Osteocyte (in vitro differentiated cells): Measurements from ENCODE around the gene SLC5A1. TPM values are rescaled to one million over a fixed set of nuclear protein-coding genes. Genes with fewer than 3 reads are reported as not detected.

Source experiments
- DNase-seq: peaks from one replicate; pipeline ENCODE4 v3.0.0; 2021; ENCODE audit warnings: mixed read lengths; ENCODE audit not compliant: unreplicated experiment; ENCODE audit errors: extremely low spot score
- H3K27ac Mint-ChIP-seq: one replicate; pipeline ENCODE4 v1.8.0; 2021; ENCODE audit warnings: mild to moderate bottlenecking, mixed read lengths; ENCODE audit not compliant: unreplicated experiment
- H3K27me3 Mint-ChIP-seq: one replicate; pipeline ENCODE4 v1.8.0; 2021; ENCODE audit warnings: mixed read lengths; ENCODE audit not compliant: unreplicated experiment
- H3K36me3 Mint-ChIP-seq: one replicate; pipeline ENCODE4 v1.8.0; 2021; ENCODE audit warnings: mixed read lengths; ENCODE audit not compliant: unreplicated experiment
- H3K4me1 Mint-ChIP-seq: one replicate; pipeline ENCODE4 v1.8.0; 2021; ENCODE audit warnings: mixed read lengths; ENCODE audit not compliant: unreplicated experiment
- H3K4me3 Mint-ChIP-seq: one replicate; pipeline ENCODE4 v1.8.0; 2021; ENCODE audit warnings: mild to moderate bottlenecking, moderate library complexity, mixed read lengths; ENCODE audit not compliant: unreplicated experiment
- H3K9me3 Mint-ChIP-seq: one replicate; pipeline ENCODE4 v1.8.0; 2021; ENCODE audit warnings: mixed read lengths; ENCODE audit not compliant: unreplicated experiment
- total RNA-seq: library from RNA; stranded (reverse); gene quantifications from 2 replicates; pipeline ENCODE4 v1.2.1, GENCODE V29; 2021
- TF ChIP-seq, protein P1 (sequence below): fragments of 200-600 bp; sonication (generic); IDR thresholded peaks from 2 replicates; pipeline ENCODE4 v1.5.0; 2021; ENCODE audit warnings: antibody characterized with exemption, mild to moderate bottlenecking, moderate library complexity

SLC5A1 gene
- total RNA-seq, 1 donor from 2014 or later = not detected

- TF ChIP-seq, protein P1, sequence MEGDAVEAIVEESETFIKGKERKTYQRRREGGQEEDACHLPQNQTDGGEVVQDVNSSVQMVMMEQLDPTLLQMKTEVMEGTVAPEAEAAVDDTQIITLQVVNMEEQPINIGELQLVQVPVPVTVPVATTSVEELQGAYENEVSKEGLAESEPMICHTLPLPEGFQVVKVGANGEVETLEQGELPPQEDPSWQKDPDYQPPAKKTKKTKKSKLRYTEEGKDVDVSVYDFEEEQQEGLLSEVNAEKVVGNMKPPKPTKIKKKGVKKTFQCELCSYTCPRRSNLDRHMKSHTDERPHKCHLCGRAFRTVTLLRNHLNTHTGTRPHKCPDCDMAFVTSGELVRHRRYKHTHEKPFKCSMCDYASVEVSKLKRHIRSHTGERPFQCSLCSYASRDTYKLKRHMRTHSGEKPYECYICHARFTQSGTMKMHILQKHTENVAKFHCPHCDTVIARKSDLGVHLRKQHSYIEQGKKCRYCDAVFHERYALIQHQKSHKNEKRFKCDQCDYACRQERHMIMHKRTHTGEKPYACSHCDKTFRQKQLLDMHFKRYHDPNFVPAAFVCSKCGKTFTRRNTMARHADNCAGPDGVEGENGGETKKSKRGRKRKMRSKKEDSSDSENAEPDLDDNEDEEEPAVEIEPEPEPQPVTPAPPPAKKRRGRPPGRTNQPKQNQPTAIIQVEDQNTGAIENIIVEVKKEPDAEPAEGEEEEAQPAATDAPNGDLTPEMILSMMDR = no peak
- H3K4me1 Mint-ChIP-seq = no peaks in the 10 kb centered on the region
- no peaks in the 10 kb centered on the region for H3K9me3 Mint-ChIP-seq
- H3K36me3 Mint-ChIP-seq = no peaks in the 10 kb centered on the region
- H3K4me3 Mint-ChIP-seq = no peak overlapping the region
- no peak for DNase-seq
- no peak overlapping the region for H3K27ac Mint-ChIP-seq
- peaks cover 30% of the 10 kb centered on the region for H3K27me3 Mint-ChIP-seq
These were observed 24.6 kb downstream of the SLC5A1 start for GRCh38 chr22:32067613-32068012.

DNA sequence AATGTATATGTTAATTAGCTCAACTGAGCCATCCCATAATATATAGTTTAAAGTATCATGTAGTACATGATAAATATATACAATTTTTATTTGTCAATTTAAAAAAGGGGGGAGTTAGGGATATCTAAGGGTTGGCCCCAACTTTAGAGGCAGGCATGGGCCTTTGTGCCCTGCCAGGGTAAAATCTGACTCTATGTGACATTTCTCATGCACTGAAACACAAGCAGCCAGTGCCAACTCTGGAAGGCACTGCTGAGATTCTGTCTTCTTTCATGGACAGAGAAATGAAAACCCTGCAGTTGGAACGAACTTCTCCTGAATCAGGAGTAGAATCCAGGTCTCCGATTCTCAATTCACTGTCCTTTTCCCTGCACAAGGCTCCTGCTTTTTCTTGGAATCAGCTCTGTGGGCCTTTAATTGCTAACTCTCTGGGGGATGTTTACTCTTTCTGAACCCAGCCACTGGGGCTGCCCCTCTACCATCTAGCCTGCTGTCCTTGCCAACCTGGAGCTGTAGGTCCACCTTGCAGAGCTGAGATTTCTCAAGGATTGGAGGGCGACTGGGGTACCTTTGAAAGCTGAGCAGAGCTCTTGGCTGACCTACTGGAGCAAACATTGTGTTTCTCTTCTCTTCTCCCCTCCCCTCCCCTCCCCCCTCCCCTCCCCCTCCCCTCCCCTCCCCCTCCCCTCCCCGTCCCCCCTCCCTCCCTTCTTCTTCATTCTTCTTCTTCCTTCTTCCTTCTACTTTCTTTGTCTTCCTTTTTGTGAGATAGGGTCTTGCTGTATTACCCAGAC, 26.7 kb downstream of the SLC5A1 start:
- Mint-ChIP-seq H3K27me3 (peaks cover 33% of the 10 kb centered on the region), H3K27ac (no peak overlapping the region), H3K9me3 (no peaks in the 10 kb centered on the region), H3K36me3 (no peaks in the 10 kb centered on the region), H3K4me1 (no peaks in the 10 kb centered on the region), H3K4me3 (no peak overlapping the region)
- DNase-seq = no peak
- TF ChIP-seq, protein P1 = no peak

GRCh38 chr22:32073262-32073661, 30.2 kb downstream of the SLC5A1 start:
- TF ChIP-seq, protein P1 = no peak
- H3K36me3 Mint-ChIP-seq = no peaks in the 10 kb centered on the region
- no peaks in the 10 kb centered on the region for H3K9me3 Mint-ChIP-seq
- no peak for DNase-seq
- H3K4me3 Mint-ChIP-seq = no peak overlapping the region
- no peak overlapping the region for H3K27ac Mint-ChIP-seq
- no peaks in the 10 kb centered on the region for H3K4me1 Mint-ChIP-seq
- peaks cover 37% of the 10 kb centered on the region for H3K27me3 Mint-ChIP-seq

- TF ChIP-seq, protein P1 = no peak
- H3K4me1 Mint-ChIP-seq = peaks cover under 1% of the 10 kb centered on the region
- H3K9me3 Mint-ChIP-seq = no peaks in the 10 kb centered on the region
- H3K4me3 Mint-ChIP-seq = no peak overlapping the region
- DNase-seq = no peak
- no peaks in the 10 kb centered on the region for H3K36me3 Mint-ChIP-seq
- peaks cover 36% of the 10 kb centered on the region for H3K27me3 Mint-ChIP-seq
- no peak overlapping the region for H3K27ac Mint-ChIP-seq
These were observed 30.8 kb downstream of the SLC5A1 start for GRCh38 chr22:32073823-32074380.

- peaks cover 38% of the 10 kb centered on the region for H3K27me3 Mint-ChIP-seq
- no peak overlapping the region for H3K4me3 Mint-ChIP-seq
- TF ChIP-seq, protein P1 = no peak
- no peaks in the 10 kb centered on the region for H3K36me3 Mint-ChIP-seq
- no peak for DNase-seq
- peaks cover 8% of the 10 kb centered on the region for H3K4me1 Mint-ChIP-seq
- no peak overlapping the region for H3K27ac Mint-ChIP-seq
- H3K9me3 Mint-ChIP-seq = no peaks in the 10 kb centered on the region
These were observed 33.1 kb downstream of the SLC5A1 start for GRCh38 chr22:32075997-32076760.
